GM18868 (cell line): Measurements from ENCODE around the gene LONP2.
A peak's percentile ranks its signal among the peaks of the same experiment; 100 is the strongest.
"Not testable (repeated sequence)": the region's sequence is repeated elsewhere in the genome, so short reads cannot be mapped to it uniquely, and the experiment has no call there.

Experiments used
- ATAC-seq: cut with Tn5 transposase; IDR thresholded peaks from one replicate; pipeline ENCODE4 v1.9.1; 2021; ENCODE audit warnings: mild to moderate bottlenecking, moderate library complexity; ENCODE audit not compliant: unreplicated experiment

LONP2 gene

GRCh38 chr16:48365025-48365600 lies 121.0 kb downstream of the LONP2 start:
- no peak for ATAC-seq

- ATAC-seq = peak; percentile 90
Measured at GRCh38 chr16:48365601-48366164, 121.6 kb downstream of the LONP2 start.

GRCh38 chr16:48366165-48367093 lies 122.3 kb downstream of the LONP2 start:
- peak; percentile 62 for ATAC-seq

- ATAC-seq = no peak
Measured at GRCh38 chr16:48367441-48368049, 123.4 kb downstream of the LONP2 start.

- ATAC-seq = no peak
Measured at GRCh38 chr16:48369765-48370164, 125.7 kb downstream of the LONP2 start.

- ATAC-seq = no peak
Measured at GRCh38 chr16:48370229-48370628, 126.1 kb downstream of the LONP2 start.

GRCh38 chr16:48370668-48371392 lies 126.7 kb downstream of the LONP2 start:
- not testable (repeated sequence) for ATAC-seq

GRCh38 chr16:48371393-48371780 lies 127.3 kb downstream of the LONP2 start:
- ATAC-seq = no peak

GRCh38 chr16:48372744-48373143 lies 128.6 kb downstream of the LONP2 start:
- no peak for ATAC-seq

GRCh38 chr16:48373258-48374029 lies 129.3 kb downstream of the LONP2 start:
- ATAC-seq = no peak

- ATAC-seq = no peak
Measured at GRCh38 chr16:48374255-48374654, 130.2 kb downstream of the LONP2 start.

- ATAC-seq = not testable (repeated sequence)
Measured at GRCh38 chr16:48377301-48377700, 133.2 kb downstream of the LONP2 start.

GRCh38 chr16:48378276-48378675 lies 134.2 kb downstream of the LONP2 start:
- ATAC-seq = no peak

GRCh38 chr16:48378836-48379235 lies 134.7 kb downstream of the LONP2 start:
- no peak for ATAC-seq

- ATAC-seq = no peak
Measured at GRCh38 chr16:48381201-48381600, 137.1 kb downstream of the LONP2 start.

GRCh38 chr16:48382131-48382530 lies 138.0 kb downstream of the LONP2 start:
- ATAC-seq = no peak

GRCh38 chr16:48383009-48383876 lies 139.1 kb downstream of the LONP2 start:
- no peak for ATAC-seq

GRCh38 chr16:48383877-48384519 lies 139.9 kb downstream of the LONP2 start:
- ATAC-seq = no peak
